OCI-LY3 (cell line): ENCODE data around the gene CD72.

ENCODE experiments used
- H2AFZ ChIP-seq: fragments of 200-600, 300-600 bp; shearing (Covaris generic); 2 replicates; pipeline ENCODE4 v1.6.0; 2014; ENCODE audit warnings: antibody characterized with exemption, low read depth, low read length
- H3K27ac ChIP-seq: fragments of 200-600, 300-600 bp; sonication (generic); 2 replicates; pipeline ENCODE4 v1.5.1; 2014; ENCODE audit warnings: mild to moderate bottlenecking, low read length, moderate library complexity, mixed read lengths
- H3K27me3 ChIP-seq: fragments of 200-600, 300-600 bp; sonication (generic); 2 replicates; pipeline ENCODE4 v1.6.1; 2014; ENCODE audit warnings: low read depth, low read length, mixed read lengths
- H3K36me3 ChIP-seq: fragments of 200-600, 300-600 bp; sonication (generic); replicated peaks from 2 replicates; pipeline ENCODE3; 2014; ENCODE audit warnings: low read depth, low read length, mixed read lengths
- H3K4me1 ChIP-seq: fragments of 300-600, 200-600 bp; sonication (generic); 2 replicates; pipeline ENCODE4 v1.6.1; 2014; ENCODE audit warnings: low read length, mixed read lengths
- H3K4me2 ChIP-seq: fragments of 200-600, 300-600 bp; sonication (generic); 2 replicates; pipeline ENCODE4 v1.6.1; 2014; ENCODE audit warnings: low read length, mixed read lengths
- H3K4me3 ChIP-seq: fragments of 300-600, 200-600 bp; sonication (generic); 2 replicates; pipeline ENCODE4 v1.5.1; 2014; ENCODE audit warnings: antibody characterized with exemption, mild to moderate bottlenecking, low read length, moderate library complexity
- H3K79me2 ChIP-seq: fragments of 300-600, 200-600 bp; shearing (Covaris generic); 2 replicates; pipeline ENCODE4 v1.6.1; 2014; ENCODE audit warnings: mild to moderate bottlenecking, low read length, mixed read lengths
- H3K9ac ChIP-seq: fragments of 300-600, 200-600 bp; shearing (Covaris generic); 2 replicates; pipeline ENCODE4 v1.6.0; 2014; ENCODE audit warnings: mild to moderate bottlenecking, low read length, moderate library complexity
- H3K9me3 ChIP-seq: fragments of 200-600, 300-600 bp; shearing (Covaris generic); 2 replicates; pipeline ENCODE4 v1.6.1; 2014; ENCODE audit warnings: low read length, mixed read lengths; ENCODE audit not compliant: insufficient read depth
- H4K20me1 ChIP-seq: fragments of 200-600, 300-600 bp; sonication (generic); 2 replicates; pipeline ENCODE4 v1.6.1; 2016; ENCODE audit warnings: low read length, mixed read lengths; ENCODE audit not compliant: insufficient read depth
- EZH2phosphoT487 ChIP-seq: fragments of 200-600 bp; shearing (Covaris generic); IDR thresholded peaks from 2 replicates; pipeline ENCODE4 v1.6.1; 2018; ENCODE audit warnings: antibody characterized with exemption, mixed run types, low read depth
- TF ChIP-seq, protein P1 (sequence below): fragments of 200-600, 300-600 bp; sonication (generic); IDR thresholded peaks from 2 replicates; pipeline ENCODE4 v1.5.1; 2014; ENCODE audit warnings: antibody characterized with exemption, low read length, low read depth

CD72 gene

DNA sequence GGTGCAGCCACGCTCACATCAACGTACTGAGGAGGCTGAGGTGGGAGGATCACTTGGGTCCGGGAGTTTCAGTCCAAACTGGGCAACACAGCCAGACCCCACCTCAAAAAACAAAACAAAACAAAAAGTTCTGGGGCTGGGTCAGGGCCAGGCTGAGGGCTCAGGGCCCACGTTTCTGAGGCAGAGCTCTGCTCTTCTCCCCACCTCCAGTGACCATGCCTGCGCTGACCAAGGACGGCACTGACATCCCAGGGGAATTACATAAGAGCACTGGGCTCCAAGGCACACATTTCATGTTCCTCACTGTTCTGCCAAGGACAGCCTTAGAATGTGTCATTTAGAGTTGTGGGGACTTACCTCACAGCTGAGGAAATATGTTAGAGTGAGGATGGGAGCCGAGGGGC lies 53.6 kb downstream of the CD72 start:
- no peak overlapping the region for H3K4me3 ChIP-seq
- peaks cover 14% of the 10 kb centered on the region for H3K4me1 ChIP-seq
- no peak overlapping the region for H2AFZ ChIP-seq
- H4K20me1 ChIP-seq = no peaks in the 10 kb centered on the region
- no peaks in the 10 kb centered on the region for H3K9me3 ChIP-seq
- H3K4me2 ChIP-seq = no peak overlapping the region
- H3K9ac ChIP-seq = no peak overlapping the region
- H3K79me2 ChIP-seq = no peaks in the 10 kb centered on the region
- H3K27ac ChIP-seq = no peak overlapping the region
- H3K36me3 ChIP-seq = no peaks in the 10 kb centered on the region
- no peaks in the 10 kb centered on the region for H3K27me3 ChIP-seq
- TF ChIP-seq, protein P1, sequence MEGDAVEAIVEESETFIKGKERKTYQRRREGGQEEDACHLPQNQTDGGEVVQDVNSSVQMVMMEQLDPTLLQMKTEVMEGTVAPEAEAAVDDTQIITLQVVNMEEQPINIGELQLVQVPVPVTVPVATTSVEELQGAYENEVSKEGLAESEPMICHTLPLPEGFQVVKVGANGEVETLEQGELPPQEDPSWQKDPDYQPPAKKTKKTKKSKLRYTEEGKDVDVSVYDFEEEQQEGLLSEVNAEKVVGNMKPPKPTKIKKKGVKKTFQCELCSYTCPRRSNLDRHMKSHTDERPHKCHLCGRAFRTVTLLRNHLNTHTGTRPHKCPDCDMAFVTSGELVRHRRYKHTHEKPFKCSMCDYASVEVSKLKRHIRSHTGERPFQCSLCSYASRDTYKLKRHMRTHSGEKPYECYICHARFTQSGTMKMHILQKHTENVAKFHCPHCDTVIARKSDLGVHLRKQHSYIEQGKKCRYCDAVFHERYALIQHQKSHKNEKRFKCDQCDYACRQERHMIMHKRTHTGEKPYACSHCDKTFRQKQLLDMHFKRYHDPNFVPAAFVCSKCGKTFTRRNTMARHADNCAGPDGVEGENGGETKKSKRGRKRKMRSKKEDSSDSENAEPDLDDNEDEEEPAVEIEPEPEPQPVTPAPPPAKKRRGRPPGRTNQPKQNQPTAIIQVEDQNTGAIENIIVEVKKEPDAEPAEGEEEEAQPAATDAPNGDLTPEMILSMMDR = no peak
- TF ChIP-seq EZH2phosphoT487 = no peak

DNA sequence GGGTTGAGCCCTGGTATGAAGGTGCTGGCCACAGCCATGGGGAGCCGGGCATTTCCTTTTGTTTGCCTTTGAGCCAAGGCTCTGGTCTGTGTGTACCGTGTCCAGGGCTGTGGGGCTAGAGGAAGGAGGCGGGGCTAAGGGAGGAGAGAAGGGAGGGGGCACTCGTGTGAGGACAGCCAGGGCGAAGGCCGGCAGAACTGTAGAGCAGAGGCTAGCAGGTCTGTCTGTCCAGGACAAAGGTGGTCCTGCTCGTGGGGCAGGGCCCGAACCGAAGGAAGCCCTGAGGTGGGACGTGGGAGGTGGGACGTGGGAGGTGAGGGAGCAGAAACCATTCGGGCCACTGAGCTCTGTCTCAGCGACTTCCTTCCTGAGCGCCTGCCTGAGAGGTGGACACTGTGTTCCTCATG lies 54.4 kb downstream of the CD72 start:
- Histone ChIP-seq H2AFZ (no peak overlapping the region), H3K4me2 (no peak overlapping the region), H3K4me3 (no peak overlapping the region), H3K36me3 (no peaks in the 10 kb centered on the region), H3K9me3 (no peaks in the 10 kb centered on the region), H3K27me3 (no peaks in the 10 kb centered on the region), H3K4me1 (peaks cover 9% of the 10 kb centered on the region; the same call in 1 of the 2 replicates), H3K9ac (no peak overlapping the region), H3K27ac (no peak overlapping the region), H3K79me2 (no peaks in the 10 kb centered on the region), H4K20me1 (no peaks in the 10 kb centered on the region)
- TF ChIP-seq, protein P1 = no peak
- TF ChIP-seq EZH2phosphoT487 = no peak

DNA sequence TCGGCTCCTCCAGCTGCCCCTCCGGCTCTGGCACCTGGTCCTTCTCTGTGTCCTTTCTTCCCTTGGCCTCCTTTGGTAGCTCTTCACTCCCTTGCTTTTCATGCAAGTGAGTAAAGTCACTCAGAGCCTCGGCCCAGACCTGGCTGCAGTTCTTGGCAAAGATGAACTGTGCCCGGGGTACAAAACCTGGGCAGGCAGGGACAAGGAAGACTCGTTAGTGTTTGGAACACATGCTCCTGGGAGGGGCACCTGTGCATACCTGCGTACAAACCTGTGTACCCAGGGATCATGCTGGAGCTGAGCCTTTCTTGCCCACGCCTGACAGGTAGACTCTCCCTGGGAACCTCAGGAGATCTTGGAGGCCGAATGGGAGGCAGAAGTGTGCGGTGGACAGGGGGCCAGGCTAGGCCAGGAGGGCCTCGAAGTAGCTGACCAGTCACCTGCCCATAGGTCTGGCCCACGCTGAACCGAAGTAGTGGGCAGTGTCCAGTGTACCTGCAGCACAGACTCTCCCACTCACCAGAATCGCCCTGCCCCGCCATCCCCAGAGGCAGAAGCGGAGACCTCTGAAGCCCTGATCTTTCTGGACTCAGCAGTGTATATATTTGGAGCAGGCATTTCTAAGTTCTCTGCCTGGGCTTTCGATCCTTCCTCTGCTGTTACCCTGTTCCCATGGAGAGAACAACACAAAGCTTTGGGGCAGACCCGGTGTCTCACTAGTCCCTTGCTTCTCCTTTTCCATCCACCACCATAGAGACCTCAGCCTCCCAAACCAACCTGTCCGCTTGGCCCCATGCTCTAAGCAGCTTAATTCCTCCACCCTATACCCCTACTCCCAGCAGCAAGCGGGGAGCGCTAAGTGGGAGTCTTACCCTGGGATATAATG lies 55.1 kb downstream of the CD72 start:
- no peaks in the 10 kb centered on the region for H3K9me3 ChIP-seq
- H2AFZ ChIP-seq = no peak overlapping the region
- no peaks in the 10 kb centered on the region for H3K36me3 ChIP-seq
- H4K20me1 ChIP-seq = no peaks in the 10 kb centered on the region
- H3K4me2 ChIP-seq = no peak overlapping the region
- no peaks in the 10 kb centered on the region for H3K27me3 ChIP-seq
- no peak overlapping the region for H3K27ac ChIP-seq
- no peaks in the 10 kb centered on the region for H3K79me2 ChIP-seq
- no peak overlapping the region for H3K9ac ChIP-seq
- H3K4me3 ChIP-seq = no peak overlapping the region
- peaks cover 9% of the 10 kb centered on the region; the same call in 1 of the 2 replicates for H3K4me1 ChIP-seq
- TF ChIP-seq EZH2phosphoT487 = no peak
- TF ChIP-seq, protein P1 = no peak

DNA sequence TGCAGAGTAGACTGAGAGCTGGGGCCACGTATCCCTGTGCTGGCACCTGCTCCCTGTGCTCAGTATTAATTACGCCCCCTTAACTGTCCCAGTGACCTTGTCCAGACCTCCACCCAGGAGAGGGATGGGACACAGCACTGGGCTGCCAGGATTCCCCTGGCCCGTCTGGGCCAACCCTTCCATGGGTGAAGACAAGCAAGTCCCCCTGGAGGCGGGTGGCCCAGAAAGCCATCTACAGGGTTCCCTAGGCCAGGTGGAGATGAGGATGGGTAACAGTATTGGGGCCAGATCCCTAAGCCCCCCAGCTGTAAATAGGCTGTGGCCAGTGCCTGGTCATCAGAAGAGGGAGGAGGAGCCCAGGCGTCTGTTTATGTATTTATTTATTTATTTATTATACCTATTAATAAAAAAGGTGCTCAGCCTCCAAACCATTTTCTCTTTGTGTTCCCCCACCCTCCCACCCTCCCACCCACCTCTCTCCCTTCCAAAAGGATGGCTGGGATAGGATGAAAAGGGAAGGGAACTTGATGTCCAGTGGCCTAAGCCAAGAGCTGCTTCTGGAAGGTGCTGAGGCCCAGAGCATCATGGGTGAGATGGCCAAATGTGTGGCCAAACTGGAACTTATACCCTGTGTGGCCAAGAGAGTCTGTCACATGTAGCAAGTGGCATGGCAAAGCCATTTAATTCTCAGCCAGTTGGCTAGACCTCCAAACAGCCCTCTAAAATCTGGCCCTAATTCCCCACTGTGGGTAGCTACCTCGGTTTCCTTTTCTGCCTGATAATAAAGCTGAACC lies 56.5 kb downstream of the CD72 start:
- no peak overlapping the region for H2AFZ ChIP-seq

More for the DNA sequence above, 56.5 kb downstream of the CD72 start:
- Histone ChIP-seq H3K9me3 (no peaks in the 10 kb centered on the region), H4K20me1 (no peaks in the 10 kb centered on the region), H3K4me3 (no peak overlapping the region), H3K36me3 (no peaks in the 10 kb centered on the region), H3K4me2 (no peak overlapping the region), H3K9ac (no peak overlapping the region), H3K27ac (no peak overlapping the region), H3K4me1 (peaks cover 4% of the 10 kb centered on the region; the same call in 1 of the 2 replicates), H3K79me2 (no peaks in the 10 kb centered on the region), H3K27me3 (no peaks in the 10 kb centered on the region)
- TF ChIP-seq, protein P1 = no peak
- TF ChIP-seq EZH2phosphoT487 = no peak
